Activated CD8-positive, alpha-beta T cell treated with anti-CD3 and anti-CD28 coated beads for 36 hours (primary cell): ENCODE measurements around the gene NELFCD. TPM values are rescaled to one million over a fixed set of nuclear protein-coding genes. Genes with fewer than 3 reads are reported as not detected.
A peak's percentile ranks its signal among the peaks of the same experiment; 100 is the strongest.
"Not testable (repeated sequence)": the region's sequence is repeated elsewhere in the genome, so short reads cannot be mapped to it uniquely, and the experiment has no call there.

ENCODE experiments used
- ATAC-seq: fragments of 200-7000 bp; cut with Tn5 transposase; one replicate; pipeline ENCODE4 v1.10.0; 2021; ENCODE audit warnings: mild to moderate bottlenecking, moderate library complexity
- CTCF ChIA-PET: fragments of 350-600 bp; sonication (Branson Sonifier 250); formaldehyde crosslinking; loops from one replicate; lab custom pipeline; 2021; ENCODE audit warnings: antibody characterized with exemption; lab: Charles Lee
- POLR2A ChIA-PET: fragments of 350-600 bp; sonication (Branson Sonifier 250); formaldehyde crosslinking; loops from one replicate; lab custom pipeline; 2021; ENCODE audit warnings: antibody characterized with exemption; lab: Charles Lee
- DNase-seq: peaks from one replicate; pipeline ENCODE4 v3.0.0-alpha.2; 2020
- H3K27ac Mint-ChIP-seq: one replicate; pipeline ENCODE4 v1.8.0; 2021; ENCODE audit warnings: mild to moderate bottlenecking, mixed read lengths
- H3K27me3 Mint-ChIP-seq: one replicate; pipeline ENCODE4 v1.8.0; 2021; ENCODE audit warnings: mixed read lengths
- H3K36me3 Mint-ChIP-seq: one replicate; pipeline ENCODE4 v1.8.0; 2021; ENCODE audit warnings: low read depth, mixed read lengths
- H3K4me1 Mint-ChIP-seq: one replicate; pipeline ENCODE4 v1.8.0; 2021; ENCODE audit warnings: low read depth, mixed read lengths
- H3K4me3 Mint-ChIP-seq: one replicate; pipeline ENCODE4 v1.8.0; 2021; ENCODE audit warnings: mild to moderate bottlenecking, moderate library complexity, mixed read lengths
- H3K9me3 Mint-ChIP-seq: one replicate; pipeline ENCODE4 v1.8.0; 2021; ENCODE audit warnings: mixed read lengths
- CTCF ChIP-seq: fragments of 200-600 bp; IDR thresholded peaks from one replicate; pipeline ENCODE4 v1.8.0; 2022; ENCODE audit warnings: antibody characterized with exemption, mild to moderate bottlenecking
- intact Hi-C: fragments of 100-400 bp; cut with micrococcal nuclease; formaldehyde crosslinking; loops from one replicate; pipeline ENCODE4 v1.10.0; 2022
- total RNA-seq, 2 experiments: library from RNA; stranded (reverse); gene quantifications; one replicate each; pipeline ENCODE4 v1.2.3, GENCODE V29; 2021

NELFCD gene
- total RNA-seq, 2 experiments from 2014 or later, result 106 to 120 TPM

- Mint-ChIP-seq H3K9me3 (peaks cover 6% of the 10 kb centered on the region), H3K27me3 (no peaks in the 10 kb centered on the region), H3K4me1 (peaks cover 11% of the 10 kb centered on the region), H3K27ac (no peak overlapping the region), H3K4me3 (no peak overlapping the region), H3K36me3 (peaks cover 10% of the 10 kb centered on the region)
- TF ChIP-seq CTCF, result no peak
- ChIA-PET CTCF (interaction anchor here (0.6 kb wide), 1 partner anchor 267 kb away, joined by 3 read pairs; no protein-coding TSS in a partner anchor), POLR2A (interaction anchor here (1.0 to 1.3 kb wide), 2 partner anchors 18 to 95 kb away, joined by 3 read pairs; no protein-coding TSS in a partner anchor)
- DNase-seq (no peak), ATAC-seq (no peak)
- intact Hi-C loops, result no loop called here
These were observed 2.5 kb upstream of the NELFCD start for GRCh38 chr20:58978351-58979190.

GRCh38 chr20:58981628-58982364 lies 740 bp downstream of the NELFCD start:
- Mint-ChIP-seq H3K4me3 (peak overlapping the region; percentile 94), H3K27me3 (no peaks in the 10 kb centered on the region), H3K27ac (peak overlapping the region; percentile 93), H3K36me3 (peaks cover 29% of the 10 kb centered on the region), H3K9me3 (no peaks in the 10 kb centered on the region), H3K4me1 (peaks cover 29% of the 10 kb centered on the region)
- peak; percentile 22 for DNase-seq
- no peak for TF ChIP-seq CTCF
- intact Hi-C loops, result loop anchor here (5.0 kb wide), 1 partner anchor 89 kb away; no protein-coding TSS in a partner anchor
- ChIA-PET CTCF (interaction anchor here (1.1 to 1.9 kb wide), 4 partner anchors 12 to 50 kb away, joined by 3 to 5 read pairs (median 4); partner anchors contain the start of gene ATP5F1E), POLR2A (interaction anchor here (0.5 to 3.0 kb wide), 15 partner anchors 9 to 285 kb away, joined by 3 to 13 read pairs (median 4); partner anchors contain the start of gene ATP5F1E)
- ATAC-seq, result no peak

- peaks cover 29% of the 10 kb centered on the region for H3K4me1 Mint-ChIP-seq
- H3K4me3 Mint-ChIP-seq, result peak overlapping the region; percentile 94
- TF ChIP-seq CTCF, result no peak
- intact Hi-C loops, result loop anchor here (5.0 kb wide), 1 partner anchor 90 kb away; no protein-coding TSS in a partner anchor
- DNase-seq, result peak; percentile 31
- H3K27ac Mint-ChIP-seq, result peak overlapping the region; percentile 93
- no peaks in the 10 kb centered on the region for H3K27me3 Mint-ChIP-seq
- peak; percentile 17 for ATAC-seq
- ChIA-PET CTCF (interaction anchor here (1.1 to 1.9 kb wide), 5 partner anchors 12 to 49 kb away, joined by 3 to 5 read pairs (median 4); partner anchors contain the start of gene ATP5F1E), POLR2A (interaction anchor here (0.5 to 3.0 kb wide), 14 partner anchors 10 to 177 kb away, joined by 3 to 13 read pairs (median 4); partner anchors contain the start of gene ATP5F1E)
- H3K36me3 Mint-ChIP-seq, result peaks cover 36% of the 10 kb centered on the region
- H3K9me3 Mint-ChIP-seq, result no peaks in the 10 kb centered on the region
These were observed 1.5 kb downstream of the NELFCD start for GRCh38 chr20:58982406-58983114.

- ATAC-seq, H3K27ac Mint-ChIP-seq, H3K27me3 Mint-ChIP-seq, DNase-seq, H3K9me3 Mint-ChIP-seq: not testable (repeated sequence)
- intact Hi-C loops, result loop anchor here (5.0 kb wide), 1 partner anchor 91 kb away; no protein-coding TSS in a partner anchor
- peaks cover 29% of the 10 kb centered on the region for H3K4me1 Mint-ChIP-seq
- peak overlapping the region; percentile 94 for H3K4me3 Mint-ChIP-seq
- CTCF ChIA-PET, result interaction anchor here (1.5 kb wide), 1 partner anchor 13 kb away, joined by 4 read pairs; no protein-coding TSS in a partner anchor
- POLR2A ChIA-PET, result interaction anchor here (0.8 to 3.0 kb wide), 9 partner anchors 10 to 116 kb away, joined by 3 to 13 read pairs (median 5); partner anchors contain the start of gene ATP5F1E
- peaks cover 42% of the 10 kb centered on the region for H3K36me3 Mint-ChIP-seq
These were observed 2.0 kb downstream of the NELFCD start for GRCh38 chr20:58983115-58983468.
